Amniotic stem cell (primary cell): ENCODE results near the gene PIN1.
"Not testable (repeated sequence)": the region's sequence is repeated elsewhere in the genome, so short reads cannot be mapped to it uniquely, and the experiment has no call there.

Experiments used
- DNase-seq: peaks from one replicate; lab custom pipeline; 2025; lab: John Stamatoyannopoulos, UW

PIN1 gene

DNA sequence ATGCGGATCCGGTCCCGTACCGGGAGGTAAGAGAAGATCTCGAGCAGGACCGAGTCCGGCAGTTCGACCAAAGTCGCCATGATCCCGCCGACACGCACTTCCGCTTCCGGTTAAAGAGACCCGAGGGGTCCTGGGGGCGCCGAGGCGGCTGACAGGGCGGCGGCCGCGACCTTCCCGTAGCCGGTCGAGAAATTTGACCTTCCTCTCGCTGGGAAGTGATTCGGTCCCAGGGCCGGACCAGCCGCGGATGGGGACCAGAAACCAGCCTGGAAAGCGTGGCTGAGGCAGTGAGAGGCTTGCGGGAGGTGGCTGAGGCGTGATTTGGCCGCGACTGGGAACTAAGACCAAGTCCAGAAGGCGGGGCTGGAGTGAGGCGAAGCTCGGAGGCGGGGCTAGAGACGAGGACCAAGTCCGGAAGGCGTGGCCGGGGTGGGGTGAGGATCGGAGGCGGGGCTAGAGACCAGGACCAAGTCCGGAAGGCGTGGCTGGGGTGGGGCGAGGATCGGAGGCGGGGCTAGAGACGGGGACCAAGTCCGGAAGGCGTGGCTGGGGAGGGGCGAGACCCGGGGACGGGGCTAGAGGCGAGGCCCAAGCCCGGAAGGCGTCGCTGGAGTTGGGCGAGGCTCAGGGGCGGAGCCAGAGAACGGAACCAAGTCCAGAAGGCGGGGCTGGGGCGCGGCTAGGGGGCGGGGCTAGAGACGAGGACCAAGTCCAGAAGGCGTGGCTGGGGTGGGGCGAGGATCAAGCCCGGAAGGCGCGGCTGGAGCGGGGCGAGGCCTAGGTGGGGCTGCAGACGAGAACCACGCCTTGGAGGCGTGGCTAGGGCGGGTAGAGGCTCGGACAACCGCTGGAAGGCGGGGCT is 16.2 kb upstream of the PIN1 start, which contains the start of gene FBXL12:
TSS of gene FBXL12 (minus strand) at position 346 of the 862 bp plus-strand sequence. CDS start at position 80, 266 bp downstream.
- peak; percentile 100 for DNase-seq

DNA sequence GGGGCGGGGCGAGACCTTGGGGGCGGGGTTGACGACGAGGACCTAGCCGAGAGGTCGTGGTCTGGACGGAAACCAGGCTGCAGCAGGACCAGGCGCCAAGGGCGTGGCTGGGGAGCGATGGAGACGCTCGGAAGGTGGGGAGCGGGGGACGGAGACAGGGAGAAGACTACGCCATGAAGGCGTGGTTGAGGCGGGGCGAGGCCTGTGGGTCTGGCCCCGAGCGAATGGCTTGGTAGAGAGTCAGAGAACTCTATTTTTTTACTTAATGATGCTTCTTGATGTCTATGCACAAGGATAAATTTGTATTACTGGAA is 15.6 kb upstream of the PIN1 start:
- DNase-seq: no peak

DNA sequence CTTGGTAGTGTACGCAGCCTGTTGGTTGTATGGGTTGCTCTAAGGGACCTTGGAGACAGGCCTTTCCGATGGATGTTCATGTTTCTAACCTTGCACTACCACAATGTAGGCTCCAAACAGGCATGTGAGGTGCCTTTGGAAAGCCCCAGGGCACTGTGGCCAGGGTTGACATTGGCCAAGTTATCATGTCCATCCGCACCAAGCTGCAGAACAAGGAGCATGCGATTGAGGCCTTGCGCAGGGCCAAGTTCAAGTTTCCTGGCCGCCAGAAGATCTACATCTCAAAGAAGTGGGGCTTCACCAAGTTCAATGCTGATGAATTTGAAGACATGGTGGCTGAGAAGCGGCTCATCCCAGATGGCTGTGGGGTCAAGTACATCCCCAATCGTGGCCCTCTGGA is 15.1 kb upstream of the PIN1 start:
- not testable (repeated sequence) for DNase-seq

DNA sequence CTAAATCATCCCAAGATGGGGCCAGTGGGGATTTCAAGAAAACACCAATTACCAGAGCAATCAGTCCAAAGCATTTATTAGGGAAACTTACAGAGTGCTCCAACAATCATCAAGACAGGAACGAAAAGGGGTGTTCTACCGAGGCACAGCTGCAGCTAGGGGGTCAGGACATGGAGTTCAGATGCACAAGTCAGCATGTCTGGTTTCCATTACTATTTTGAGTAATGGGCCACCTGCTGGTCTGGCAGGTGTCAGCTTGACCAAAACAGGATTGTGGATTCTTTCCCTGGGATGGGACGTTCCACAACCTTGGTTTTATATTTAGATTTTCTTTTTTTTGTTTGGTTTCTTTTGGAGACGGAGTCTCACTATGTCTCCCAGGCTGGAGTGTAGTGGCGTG is 11.3 kb upstream of the PIN1 start:
- DNase-seq: no peak

DNA sequence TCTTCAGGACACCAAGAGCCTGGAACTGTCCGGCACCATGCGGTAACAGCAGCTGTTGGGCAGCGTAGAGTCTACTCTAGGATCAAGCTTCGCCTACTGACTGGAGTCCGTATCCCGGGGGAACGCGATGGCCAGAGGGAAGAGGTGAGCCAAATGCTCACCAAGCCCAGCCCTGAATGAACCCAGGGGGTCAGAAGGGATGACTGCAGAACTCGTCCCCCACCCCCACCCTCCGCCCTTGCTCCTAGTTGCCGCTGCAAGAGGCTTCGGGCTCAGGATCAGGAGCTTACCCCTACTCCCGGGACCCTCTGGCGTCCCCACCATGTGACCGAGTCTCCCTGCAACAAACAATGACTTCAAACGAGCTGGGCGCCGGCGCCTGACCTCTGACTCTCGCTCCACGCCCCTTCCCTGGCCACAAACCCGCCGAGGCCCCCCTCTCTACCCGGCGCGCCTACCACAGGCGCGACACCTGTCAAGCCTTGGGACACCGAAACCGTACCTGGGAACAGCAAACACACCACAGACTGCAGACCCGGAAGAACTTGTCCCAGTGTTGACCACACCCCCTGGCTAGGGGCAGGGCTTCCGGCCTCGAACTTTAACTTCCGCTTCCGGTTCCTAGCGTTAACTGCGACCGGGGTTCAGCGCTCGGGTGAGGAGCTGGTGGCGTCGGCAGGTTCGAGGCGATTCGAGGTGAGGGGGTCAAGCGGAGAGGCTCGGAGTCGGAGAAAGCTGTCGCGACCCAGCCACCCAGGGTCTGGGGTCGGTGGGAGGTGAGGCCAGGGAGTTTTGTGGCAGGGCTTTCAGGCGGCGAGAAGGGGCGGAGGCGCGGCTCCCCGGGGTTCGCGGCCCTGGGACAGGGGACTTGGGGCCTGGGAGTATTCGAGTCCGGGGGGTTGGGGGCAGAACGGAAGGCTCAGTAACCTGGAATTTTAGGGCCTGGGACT is 7.6 kb upstream of the PIN1 start, which contains the start of gene UBL5:
TSS of gene UBL5 (plus strand) at position 630 of the 950 bp plus-strand sequence. CDS start 420 bp downstream, outside the sequence.
- peak; percentile 64 for DNase-seq

DNA sequence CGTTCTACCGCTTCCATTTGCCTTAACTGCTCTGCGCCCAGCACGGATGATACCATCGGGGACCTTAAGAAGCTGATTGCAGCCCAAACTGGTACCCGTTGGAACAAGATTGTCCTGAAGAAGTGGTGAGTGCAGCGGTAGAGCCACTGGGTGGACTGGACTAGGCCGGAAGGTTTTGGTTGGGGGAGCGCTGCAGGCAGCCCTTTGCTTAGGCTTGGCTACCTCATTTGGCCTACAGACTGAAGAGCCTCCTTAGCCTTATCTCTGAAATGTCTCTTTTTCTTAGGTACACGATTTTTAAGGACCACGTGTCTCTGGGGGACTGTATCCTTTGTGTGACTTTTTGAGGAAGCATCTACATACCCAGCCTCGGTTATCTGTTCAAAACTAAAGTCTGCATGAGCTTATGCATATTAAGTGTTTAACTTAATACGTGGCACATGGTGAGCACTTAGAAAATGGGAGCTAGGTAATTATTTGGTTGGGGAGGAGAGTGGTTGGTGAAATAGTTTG is 6.5 kb upstream of the PIN1 start:
- no peak for DNase-seq

DNA sequence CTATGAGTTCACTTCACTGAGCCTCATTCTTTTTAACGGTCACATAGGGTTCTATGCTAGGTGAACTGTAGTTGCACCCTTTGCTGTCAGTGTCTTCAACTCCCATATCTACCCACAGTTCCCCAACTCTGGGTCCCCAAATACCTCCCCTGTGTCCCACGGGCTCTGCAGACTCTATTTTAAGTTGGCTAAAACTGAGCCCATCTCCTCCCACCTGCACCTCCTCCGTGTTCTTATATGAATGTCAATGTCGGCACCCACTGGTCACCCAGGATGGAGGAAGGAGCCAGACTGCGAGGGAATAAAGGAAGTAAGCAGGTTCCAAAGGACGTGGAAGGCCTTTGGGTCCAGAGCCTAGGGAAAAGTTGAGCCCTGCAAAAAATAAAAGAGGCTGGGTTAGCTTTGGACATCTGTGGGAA is 802 bp upstream of the PIN1 start:
- DNase-seq: no peak

DNA sequence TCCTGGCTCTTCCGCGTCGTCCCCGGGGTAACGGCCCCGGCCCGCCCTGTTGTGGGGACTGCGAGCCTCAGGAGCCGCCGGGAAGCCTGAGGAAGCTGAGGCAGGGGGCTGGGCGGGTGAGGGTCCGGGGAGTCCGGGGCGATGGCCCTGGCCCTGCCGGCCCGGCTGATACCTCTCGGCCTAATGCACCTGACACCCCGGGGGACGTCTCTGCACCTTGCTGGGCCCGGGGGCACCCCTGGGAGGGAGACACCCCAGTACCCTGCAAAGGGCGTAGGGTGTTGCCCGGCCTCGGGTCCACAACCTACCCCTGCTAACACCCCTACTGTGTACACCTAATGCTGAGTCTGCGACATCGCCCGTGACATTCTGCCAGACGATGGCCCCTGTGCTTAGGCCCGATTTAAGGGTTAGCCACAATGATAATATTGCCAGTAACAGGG is 410 bp downstream of the PIN1 start:
- DNase-seq: no peak

DNA sequence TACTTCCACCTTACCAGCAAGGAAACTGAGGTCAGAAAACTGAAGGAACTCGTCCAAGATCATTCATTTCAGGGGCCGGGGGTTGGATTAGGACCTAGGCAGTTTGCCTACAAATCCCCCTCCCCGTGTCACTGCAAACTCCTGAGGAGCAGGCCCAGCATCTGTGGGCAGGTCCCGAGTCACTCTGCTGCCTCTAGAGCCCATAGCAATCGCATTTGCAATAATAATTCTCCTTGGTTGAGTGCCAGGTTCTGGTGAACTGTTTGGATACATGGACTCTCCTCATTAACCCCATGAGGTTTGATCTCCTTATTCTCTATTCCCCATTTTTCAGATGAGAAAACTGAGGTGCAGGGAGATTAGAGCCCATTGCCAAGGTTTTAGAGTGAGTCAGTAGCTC is 903 bp downstream of the PIN1 start:
- peak; percentile 5 for DNase-seq

DNA sequence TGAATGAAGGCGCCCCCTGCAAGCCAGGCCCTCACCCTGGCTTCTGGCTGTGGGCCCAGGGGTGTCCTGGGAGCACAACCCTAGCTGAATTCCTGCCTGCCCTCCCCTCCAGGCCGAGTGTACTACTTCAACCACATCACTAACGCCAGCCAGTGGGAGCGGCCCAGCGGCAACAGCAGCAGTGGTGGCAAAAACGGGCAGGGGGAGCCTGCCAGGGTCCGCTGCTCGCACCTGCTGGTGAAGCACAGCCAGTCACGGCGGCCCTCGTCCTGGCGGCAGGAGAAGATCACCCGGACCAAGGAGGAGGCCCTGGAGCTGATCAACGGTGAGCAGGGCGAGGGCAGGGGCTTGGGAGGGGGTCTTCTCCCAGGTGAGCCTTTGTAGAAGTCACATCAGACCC is 3.2 kb downstream of the PIN1 start:
- no peak for DNase-seq

DNA sequence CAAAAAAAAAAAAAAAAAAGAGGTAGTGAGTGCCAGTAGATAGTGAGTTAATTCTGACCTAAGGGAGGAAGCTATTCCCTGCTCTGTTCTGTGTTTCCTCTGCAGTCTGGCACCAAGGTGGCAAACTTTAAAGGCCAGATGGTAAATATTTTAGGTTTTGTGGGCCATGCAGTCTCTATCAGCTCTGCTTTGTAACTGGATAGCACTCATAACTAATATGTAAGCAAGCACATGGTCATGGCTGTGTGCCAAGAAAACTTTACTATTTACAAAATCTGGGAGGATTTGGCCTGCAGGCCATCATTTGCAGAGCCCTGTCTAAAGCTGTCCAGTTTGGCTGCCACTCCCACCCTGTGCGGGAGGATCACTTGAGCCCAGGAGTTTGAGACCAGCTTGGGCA is 4.3 kb downstream of the PIN1 start:
- DNase-seq: no peak

DNA sequence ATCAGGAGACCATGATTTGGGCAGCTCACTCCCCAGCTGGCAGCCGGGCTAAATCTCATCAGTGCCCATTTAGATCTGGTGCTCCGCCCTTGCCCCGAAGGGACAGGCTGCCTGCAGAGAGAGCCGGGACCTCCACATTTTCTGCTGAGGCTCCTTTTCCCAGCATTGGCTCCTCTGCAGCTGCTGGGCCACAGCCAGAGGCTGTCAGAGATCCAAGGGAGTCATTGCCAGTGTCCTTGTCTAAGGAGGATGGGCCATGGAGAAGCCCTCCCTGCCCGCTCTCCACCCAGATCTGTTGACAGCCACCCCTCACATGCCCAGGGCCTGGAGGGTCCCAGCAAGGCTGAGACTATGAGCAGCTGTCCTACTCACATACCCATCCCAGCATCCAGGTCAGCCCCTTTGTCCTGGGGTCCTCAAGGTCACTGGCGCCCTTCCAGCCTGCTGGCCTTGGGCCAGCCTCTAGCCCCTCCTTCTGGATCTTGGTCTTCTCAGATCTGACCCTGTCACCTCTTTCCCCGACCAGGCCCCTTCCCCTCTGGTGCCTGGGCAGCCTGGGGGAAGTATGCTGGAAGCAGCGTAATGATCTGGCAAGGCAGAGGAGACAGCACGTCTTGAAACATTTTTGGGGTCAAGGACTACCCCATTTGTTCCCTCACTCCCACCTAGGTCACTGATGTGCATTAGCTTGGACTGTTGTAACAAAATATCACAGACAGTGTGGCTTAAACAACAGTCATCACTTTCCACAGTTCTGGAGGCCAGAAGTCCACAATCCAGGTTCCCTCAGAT is 7.9 kb downstream of the PIN1 start:
- DNase-seq: no peak

DNA sequence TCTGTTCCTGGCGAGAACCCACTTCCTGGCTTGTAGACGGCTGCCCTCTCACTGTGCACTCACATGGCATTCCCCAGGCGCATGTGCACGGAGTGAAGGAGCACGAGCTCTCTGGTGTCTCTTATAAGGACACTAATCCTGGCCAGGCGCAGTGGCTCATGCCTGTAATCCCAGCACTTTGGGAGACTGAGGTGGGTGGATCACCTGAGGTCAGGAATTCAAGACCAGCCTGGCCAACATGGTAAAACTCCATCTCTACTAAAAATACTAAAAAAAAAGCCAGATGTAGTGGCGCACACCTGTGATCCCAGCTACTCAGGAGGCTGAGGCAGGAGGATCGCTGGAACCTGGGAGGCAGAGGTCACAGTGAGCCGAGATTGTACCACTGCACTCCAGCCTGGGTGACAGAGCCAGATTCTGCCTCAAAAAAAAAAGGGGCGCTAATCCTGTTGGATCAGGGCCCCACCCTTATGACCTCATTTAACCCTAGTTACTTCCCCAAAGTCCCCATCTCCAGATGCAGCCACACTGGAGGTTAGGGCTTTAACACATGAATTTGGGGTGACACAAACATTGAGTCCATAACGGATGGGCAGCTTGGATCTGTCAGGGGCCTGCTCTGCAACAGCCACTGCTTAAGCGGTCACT is 8.6 kb downstream of the PIN1 start:
- DNase-seq: not testable (repeated sequence)

DNA sequence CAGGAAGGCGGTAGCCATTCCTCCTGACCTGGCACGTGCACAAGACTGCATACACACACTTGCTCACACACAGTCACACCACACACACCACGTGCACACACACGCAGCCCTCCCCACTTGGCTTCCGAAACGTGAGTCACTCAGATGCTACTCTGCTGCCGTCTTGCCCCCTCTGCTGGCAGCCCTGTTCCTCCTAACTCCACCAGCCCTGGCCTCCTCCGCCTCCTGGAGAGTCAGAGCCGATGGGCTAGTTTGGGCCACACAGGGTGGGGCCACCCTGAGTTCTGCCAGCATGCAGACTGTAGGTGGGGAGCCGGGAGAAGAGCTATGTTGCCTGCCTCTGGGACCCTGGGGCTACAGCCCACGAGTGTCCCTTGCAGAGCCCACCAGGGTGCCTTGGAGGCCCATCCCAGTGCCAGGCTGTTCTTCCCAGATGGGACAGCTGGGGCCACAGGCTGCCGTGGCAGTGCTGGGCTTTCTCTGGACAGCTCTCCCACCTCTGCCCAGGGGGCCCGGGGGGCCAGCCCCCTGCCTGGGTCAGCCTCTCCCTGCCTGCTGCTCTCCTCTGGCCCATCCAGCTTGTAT is 12.1 kb downstream of the PIN1 start:
- DNase-seq: peak; percentile 86

DNA sequence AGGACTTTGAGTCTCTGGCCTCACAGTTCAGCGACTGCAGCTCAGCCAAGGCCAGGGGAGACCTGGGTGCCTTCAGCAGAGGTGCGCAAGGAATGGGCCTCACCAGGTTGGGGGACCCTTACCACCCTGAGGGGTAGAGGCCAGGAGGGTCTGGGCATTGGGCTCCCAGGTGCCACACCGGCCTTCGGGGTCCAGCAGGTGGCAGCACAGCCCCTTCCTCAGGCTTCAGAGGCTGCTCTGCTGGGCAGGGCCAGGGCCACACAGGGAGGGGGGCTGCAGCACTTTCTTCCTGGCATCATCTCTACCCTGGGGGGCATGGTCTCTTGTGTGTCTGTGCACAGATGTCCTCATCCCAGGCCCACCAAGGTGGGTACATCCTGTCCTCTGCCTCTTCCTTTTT is 12.9 kb downstream of the PIN1 start:
- no peak for DNase-seq

DNA sequence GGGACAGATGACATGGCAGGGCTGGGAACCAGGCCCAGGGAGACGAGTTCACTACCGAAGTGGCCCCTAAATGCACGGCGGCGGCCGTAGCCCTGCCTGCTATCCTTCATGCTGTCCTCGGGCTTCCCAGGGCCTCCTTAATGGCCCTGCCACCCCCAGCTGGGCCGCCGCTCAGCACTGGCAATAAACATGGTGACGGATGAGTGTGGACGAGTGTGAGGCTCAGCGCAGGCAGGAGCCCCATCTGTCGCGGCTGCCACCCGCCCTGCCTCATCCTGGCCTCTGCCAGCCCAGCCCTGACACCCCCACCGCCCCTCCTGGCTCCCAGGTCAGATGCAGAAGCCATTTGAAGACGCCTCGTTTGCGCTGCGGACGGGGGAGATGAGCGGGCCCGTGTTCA is 13.6 kb downstream of the PIN1 start:
- no peak for DNase-seq

DNA sequence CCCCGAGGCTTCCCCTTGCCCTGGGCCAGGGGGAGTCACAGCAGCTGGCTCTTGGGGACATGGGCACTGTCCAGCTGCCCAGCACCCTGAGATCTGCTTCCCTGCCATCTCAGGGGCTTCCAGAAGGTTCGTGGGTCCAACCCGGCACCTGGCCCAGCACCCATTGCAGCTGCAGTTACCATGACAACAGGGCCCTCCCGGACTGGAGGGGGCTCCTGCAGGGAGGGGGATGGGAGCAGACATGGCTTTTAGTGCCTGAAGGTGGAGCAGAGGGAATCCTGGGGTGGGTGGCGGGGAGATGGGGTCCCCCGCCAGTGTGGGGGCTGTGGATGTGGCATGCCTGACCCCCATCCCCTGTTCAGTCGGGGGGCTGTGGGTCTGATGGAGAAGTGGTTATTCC is 14.7 kb downstream of the PIN1 start:
- no peak for DNase-seq

DNA sequence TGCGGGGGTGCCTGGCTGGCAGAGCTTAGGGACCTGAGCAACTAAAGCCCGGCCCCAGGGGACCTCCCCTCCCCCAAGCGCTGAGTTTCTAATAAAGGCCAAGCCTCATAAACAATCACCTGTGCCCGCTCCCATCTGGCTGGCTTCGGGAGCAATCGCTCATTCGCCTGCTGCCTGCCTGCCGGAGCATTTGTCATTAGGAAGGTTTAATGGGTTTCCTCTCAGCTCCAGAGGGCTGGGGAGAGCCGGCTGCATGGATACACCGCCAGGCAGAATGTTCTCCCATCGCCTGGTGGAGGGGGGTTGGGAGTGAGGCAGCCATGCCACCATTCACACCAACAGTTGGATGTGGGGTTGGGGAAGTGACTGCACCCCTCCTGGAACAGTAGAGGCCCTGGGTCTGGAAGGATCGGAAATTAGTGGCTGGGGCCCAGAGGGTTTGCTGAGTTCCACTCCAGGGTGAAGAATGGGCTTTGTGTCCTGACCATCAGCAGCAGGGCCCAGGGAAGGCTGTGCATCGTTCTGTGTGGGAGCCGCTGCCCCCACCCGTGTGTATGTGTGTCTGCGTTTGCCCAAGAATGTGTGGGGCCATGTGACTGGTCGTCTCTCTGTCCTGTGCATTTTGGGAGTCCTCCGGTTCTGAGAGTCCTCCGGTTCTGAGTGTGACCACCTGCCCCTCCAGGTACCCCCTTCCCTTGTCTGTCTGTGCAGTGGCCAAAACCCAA is 15.3 kb downstream of the PIN1 start:
- no peak for DNase-seq

DNA sequence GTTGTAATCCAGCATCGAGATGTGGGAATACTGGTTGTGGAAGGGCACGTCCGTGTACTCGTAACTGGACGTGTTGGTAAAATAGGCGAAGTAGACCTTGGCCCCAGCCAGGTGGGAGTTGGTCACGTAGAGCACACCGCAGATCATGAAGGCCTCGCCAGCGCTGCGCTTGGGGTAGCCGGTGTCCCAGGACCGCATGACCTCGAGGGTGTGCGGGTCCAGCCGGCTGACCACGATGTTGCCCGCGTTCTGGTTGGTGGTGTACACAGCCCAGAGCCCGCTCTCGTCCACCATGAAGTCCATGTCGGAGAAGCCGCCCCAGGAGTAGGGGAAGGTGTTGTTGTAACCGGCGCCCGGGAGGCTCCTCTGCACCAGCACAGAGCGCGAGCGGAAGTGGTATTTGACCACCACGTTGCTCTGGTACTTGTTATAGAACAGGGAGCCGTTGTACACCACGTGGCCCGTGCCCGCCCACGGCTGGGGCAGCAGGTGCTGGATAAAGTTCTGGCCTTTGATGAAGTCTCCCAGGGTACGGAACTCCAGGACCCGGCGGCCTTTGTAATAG is 19.2 kb downstream of the PIN1 start:
- DNase-seq: no peak

DNA sequence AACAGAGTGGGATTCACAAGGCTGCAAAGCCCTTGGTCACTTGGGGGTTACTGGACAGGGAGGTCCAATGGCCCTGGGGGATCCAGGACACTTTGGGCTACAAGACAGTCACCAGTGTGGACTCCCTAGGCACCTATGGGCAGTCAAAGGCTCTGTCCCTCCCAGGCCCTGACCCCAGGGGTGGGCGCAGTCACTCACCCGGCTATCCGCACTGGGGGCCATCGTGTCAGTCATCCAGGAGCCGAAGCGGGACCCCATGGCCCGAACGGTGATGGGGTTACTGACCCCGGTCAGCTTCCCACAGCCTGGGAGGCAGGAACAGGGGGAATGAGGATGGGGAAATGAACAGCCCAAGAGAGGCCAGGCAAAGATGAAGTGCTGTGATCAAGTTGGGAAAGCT is 21.5 kb downstream of the PIN1 start:
- DNase-seq: no peak
